PC-9 (cell line): ENCODE measurements around the gene TPCN2. TPM values are rescaled to one million over a fixed set of nuclear protein-coding genes. Genes with fewer than 3 reads are reported as not detected.

Experiments
- BruUV-seq: library from RNA; stranded (reverse); fragments of 400-500 nt; replicated peaks from 2 replicates; lab custom pipeline; 2021; lab: Mats Ljungman, UMichigan
- CTCF ChIA-PET: fragments of 300-600 bp; sonication (Branson Sonifier 250); formaldehyde crosslinking; loops from one replicate; lab custom pipeline; 2022; ENCODE audit warnings: antibody characterized with exemption; lab: Charles Lee
- POLR2A ChIA-PET: fragments of 300-600 bp; sonication (Branson Sonifier 250); formaldehyde crosslinking; loops from one replicate; lab custom pipeline; 2022; ENCODE audit warnings: antibody characterized with exemption; ENCODE audit not compliant: unreplicated experiment; lab: Charles Lee
- DNase-seq, 2 experiments: peaks; one replicate each; pipeline versions ENCODE4 v3.0.0 to v3.0.0-alpha.2; 2015 to 2022; ENCODE audit warnings: mixed read lengths in 1 of 2
- H2AFZ ChIP-seq: fragments of 200-600 bp; sonication (generic); 2 replicates; pipeline ENCODE4 v1.8.1; 2017; ENCODE audit warnings: antibody characterized with exemption
- H3F3A ChIP-seq: fragments of 200-600 bp; sonication (generic); 2 replicates; pipeline ENCODE4 v1.8.1; 2017; ENCODE audit warnings: antibody characterized with exemption, mild to moderate bottlenecking, low read depth; ENCODE audit not compliant: insufficient read depth
- H3K27ac ChIP-seq: fragments of 200-600 bp; sonication (generic); 2 replicates; pipeline ENCODE4 v1.6.1; 2016; ENCODE audit warnings: mixed run types
- H3K27me3 ChIP-seq: fragments of 200-600 bp; sonication (generic); 2 replicates; pipeline ENCODE4 v1.6.1; 2016; ENCODE audit warnings: low read depth, mixed run types; ENCODE audit not compliant: insufficient read depth
- H3K36me3 ChIP-seq: fragments of 200-600 bp; sonication (generic); 2 replicates; pipeline ENCODE4 v1.6.1; 2016; ENCODE audit warnings: low read depth, mixed run types
- H3K4me1 ChIP-seq: fragments of 200-600 bp; sonication (generic); replicated peaks from 2 replicates; pipeline ENCODE4 v1.6.1; 2016; ENCODE audit warnings: mixed run types; ENCODE audit not compliant: insufficient read depth
- H3K4me2 ChIP-seq: fragments of 200-600 bp; sonication (generic); 2 replicates; pipeline ENCODE4 v1.6.1; 2017; ENCODE audit warnings: mixed run types
- H3K4me3 ChIP-seq: fragments of 200-600 bp; sonication (generic); 2 replicates; pipeline ENCODE4 v1.6.1; 2016; ENCODE audit warnings: mixed run types
- H3K79me2 ChIP-seq: fragments of 200-600 bp; sonication (generic); 2 replicates; pipeline ENCODE4 v1.6.1; 2017; ENCODE audit warnings: low read depth, mixed run types
- H3K9me2 ChIP-seq: fragments of 200-600 bp; sonication (generic); 2 replicates; pipeline ENCODE4 v1.8.1; 2017; ENCODE audit warnings: mild to moderate bottlenecking; ENCODE audit not compliant: insufficient read depth
- H3K9me3 ChIP-seq: fragments of 200-600 bp; sonication (generic); 2 replicates; pipeline ENCODE4 v1.8.1; 2016; ENCODE audit warnings: low read depth; ENCODE audit not compliant: insufficient read depth
- H4K20me1 ChIP-seq: fragments of 200-600 bp; sonication (generic); 2 replicates; pipeline ENCODE4 v1.8.1; 2017; ENCODE audit not compliant: insufficient read depth
- EZH2 ChIP-seq: fragments of 200-600 bp; sonication (generic); IDR thresholded peaks from 2 replicates; pipeline ENCODE4 v1.8.0; 2017; ENCODE audit warnings: antibody characterized with exemption, low read depth
- intact Hi-C: fragments of 100-400 bp; cut with micrococcal nuclease; formaldehyde crosslinking; loops from one replicate; pipeline ENCODE4 v1.10.0; 2022; ENCODE audit not compliant: unreplicated experiment
- total RNA-seq: library from RNA; stranded (reverse); gene quantifications from 2 replicates; pipeline ENCODE4 v1.2.3, GENCODE V29; 2021
- TF ChIP-seq, protein P1 (sequence below): fragments of 200-600 bp; sonication (generic); conservative IDR thresholded peaks from 2 replicates; pipeline ENCODE4 v1.6.1; 2017; ENCODE audit warnings: mixed run types, antibody characterized with exemption, mild to moderate bottlenecking, moderate library complexity

TPCN2 gene
- total RNA-seq, 1 experiment from 2014 or later: 24.8 TPM

DNA sequence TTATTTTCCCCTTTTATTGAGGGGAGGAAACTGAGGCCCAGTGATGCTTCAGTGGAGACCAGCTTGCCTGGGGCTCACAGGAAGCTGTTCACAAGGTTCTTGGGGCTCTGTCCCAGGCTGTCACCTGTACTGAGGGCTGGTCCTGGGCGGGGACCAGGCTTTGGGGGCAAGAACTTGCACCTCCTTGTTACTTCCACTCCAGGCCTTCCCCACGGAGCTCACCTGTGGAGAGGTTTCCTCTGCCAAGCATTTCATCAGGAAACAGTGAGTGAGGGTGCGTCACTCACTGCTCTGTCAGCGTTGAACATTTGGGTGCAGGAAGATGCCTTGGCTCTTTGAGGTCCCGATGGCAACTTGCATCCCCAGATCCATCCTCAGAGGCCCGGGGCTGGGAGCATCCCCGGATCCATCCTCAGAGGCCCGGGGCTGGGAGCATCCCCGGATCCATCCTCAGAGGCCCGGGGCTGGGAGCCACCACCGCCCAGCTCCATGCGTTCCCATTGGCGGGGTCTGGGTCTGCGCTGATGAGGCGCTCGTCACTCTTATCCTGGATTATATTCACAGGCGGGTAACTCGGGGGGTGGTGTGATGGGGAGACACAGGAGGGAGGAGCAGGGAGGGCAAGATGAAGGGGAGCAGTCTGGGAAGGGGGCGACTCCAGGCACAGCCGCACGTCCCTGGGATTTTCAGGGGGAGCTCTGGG lies 105.6 kb downstream of the TPCN2 start:
- Histone ChIP-seq H2AFZ (no peak overlapping the region), H3K27me3 (no peaks in the 10 kb centered on the region), H3K79me2 (no peaks in the 10 kb centered on the region), H4K20me1 (no peaks in the 10 kb centered on the region), H3K4me2 (no peak overlapping the region), H3K4me1 (peaks cover 15% of the 10 kb centered on the region), H3K9me2 (no peaks in the 10 kb centered on the region), H3K4me3 (no peak overlapping the region), H3K27ac (no peak overlapping the region), H3F3A (no peaks in the 10 kb centered on the region; the same call in 1 of the 2 replicates), H3K36me3 (no peaks in the 10 kb centered on the region), H3K9me3 (no peaks in the 10 kb centered on the region)
- TF ChIP-seq EZH2: no peak
- TF ChIP-seq, protein P1, sequence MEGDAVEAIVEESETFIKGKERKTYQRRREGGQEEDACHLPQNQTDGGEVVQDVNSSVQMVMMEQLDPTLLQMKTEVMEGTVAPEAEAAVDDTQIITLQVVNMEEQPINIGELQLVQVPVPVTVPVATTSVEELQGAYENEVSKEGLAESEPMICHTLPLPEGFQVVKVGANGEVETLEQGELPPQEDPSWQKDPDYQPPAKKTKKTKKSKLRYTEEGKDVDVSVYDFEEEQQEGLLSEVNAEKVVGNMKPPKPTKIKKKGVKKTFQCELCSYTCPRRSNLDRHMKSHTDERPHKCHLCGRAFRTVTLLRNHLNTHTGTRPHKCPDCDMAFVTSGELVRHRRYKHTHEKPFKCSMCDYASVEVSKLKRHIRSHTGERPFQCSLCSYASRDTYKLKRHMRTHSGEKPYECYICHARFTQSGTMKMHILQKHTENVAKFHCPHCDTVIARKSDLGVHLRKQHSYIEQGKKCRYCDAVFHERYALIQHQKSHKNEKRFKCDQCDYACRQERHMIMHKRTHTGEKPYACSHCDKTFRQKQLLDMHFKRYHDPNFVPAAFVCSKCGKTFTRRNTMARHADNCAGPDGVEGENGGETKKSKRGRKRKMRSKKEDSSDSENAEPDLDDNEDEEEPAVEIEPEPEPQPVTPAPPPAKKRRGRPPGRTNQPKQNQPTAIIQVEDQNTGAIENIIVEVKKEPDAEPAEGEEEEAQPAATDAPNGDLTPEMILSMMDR: no peak
- ChIA-PET POLR2A (no interaction called here), CTCF (no interaction called here)
- DNase-seq: no peak
- no TSS peak for BruUV-seq
- intact Hi-C loops: no loop called here

DNA sequence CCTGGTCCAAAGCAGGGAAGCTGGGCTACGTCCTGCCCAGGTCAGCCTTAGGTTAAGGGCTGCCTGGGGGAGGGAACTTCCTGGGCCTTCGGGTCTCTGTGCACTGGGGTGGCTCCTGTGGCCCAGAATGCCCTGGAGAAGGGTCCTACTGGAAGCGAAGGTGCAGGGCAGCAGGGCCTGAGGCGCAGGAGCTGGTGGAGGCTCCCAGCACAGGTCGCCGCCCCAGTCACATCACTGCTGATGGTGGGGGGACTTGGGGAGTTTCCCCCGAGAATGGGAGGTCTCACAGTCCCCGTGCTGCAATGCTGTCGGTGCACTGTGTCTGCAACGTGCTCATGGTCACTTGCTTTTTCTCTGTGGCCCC lies 106.2 kb downstream of the TPCN2 start:
- TF ChIP-seq EZH2: no peak
- TF ChIP-seq, protein P1: no peak
- Histone ChIP-seq H3K4me2 (no peak overlapping the region), H3K9me2 (no peaks in the 10 kb centered on the region), H3K79me2 (no peaks in the 10 kb centered on the region), H3K27me3 (no peaks in the 10 kb centered on the region), H3K9me3 (no peaks in the 10 kb centered on the region), H3K36me3 (no peaks in the 10 kb centered on the region), H4K20me1 (no peaks in the 10 kb centered on the region), H3K4me3 (no peak overlapping the region), H3F3A (no peaks in the 10 kb centered on the region; the same call in 1 of the 2 replicates), H2AFZ (no peak overlapping the region), H3K27ac (no peak overlapping the region), H3K4me1 (peaks cover 15% of the 10 kb centered on the region)
- intact Hi-C loops: no loop called here
- ChIA-PET CTCF (no interaction called here), POLR2A (no interaction called here)
- BruUV-seq: no TSS peak
- no peak for DNase-seq

DNA sequence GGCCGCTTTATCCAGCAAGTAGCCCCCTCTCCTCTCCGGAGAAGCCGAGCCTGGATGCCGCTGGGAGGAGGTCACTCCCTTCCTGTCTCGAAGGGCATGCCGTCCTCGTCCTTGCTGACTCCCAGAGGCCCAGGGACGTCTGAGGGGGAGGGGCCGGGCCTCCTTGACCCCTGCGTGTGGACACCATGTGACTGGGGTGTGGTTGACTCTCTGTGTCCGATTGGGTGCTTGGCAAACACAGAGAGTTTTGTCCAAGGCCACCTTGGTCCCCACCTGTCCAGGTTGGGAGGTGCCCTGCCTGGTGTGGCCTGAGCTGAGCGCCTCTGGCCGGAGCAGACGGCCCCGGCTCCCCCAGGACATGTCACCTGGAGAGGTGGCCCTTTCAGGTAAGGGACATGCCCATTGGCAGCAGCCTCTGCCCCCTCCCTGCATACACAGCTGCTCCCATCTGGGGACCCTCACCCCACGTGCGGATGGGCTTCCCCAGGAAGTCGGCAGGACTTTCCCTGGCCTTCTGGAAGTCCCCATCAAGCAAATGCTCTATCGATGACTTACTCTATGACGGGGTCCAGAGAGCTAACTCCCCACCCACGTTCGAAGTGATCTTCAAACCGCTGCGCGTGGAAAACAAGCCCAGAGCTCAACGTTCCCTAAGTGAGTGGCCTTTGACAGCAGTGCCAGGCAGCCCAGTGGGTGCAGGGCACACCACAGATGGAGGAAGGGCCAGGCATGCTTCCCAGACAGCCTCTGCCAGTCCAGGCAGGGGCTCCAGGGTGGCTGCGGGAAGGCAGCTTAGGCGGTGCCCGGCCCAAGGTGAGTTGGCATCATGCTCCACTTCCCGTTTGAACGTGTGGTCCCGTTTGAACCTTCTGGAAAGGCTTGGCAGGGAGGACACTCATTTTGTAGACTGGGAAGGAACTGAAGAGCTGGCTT lies 106.8 kb downstream of the TPCN2 start, which contains the start of gene SMIM38:
TSS of gene SMIM38 (plus strand) at position 634 of the 933 bp plus-strand sequence. CDS start 1,912 bp downstream, outside the sequence.
- Histone ChIP-seq H2AFZ (no peak within 1 kb of the TSS), H4K20me1 (no peaks in the 10 kb centered on the region), H3K79me2 (no peaks in the 10 kb centered on the region), H3K36me3 (no peaks in the 10 kb centered on the region), H3K27ac (no peak within 1 kb of the TSS), H3K27me3 (no peaks in the 10 kb centered on the region), H3K4me3 (no peak within 1 kb of the TSS), H3K9me3 (no peaks in the 10 kb centered on the region), H3K4me1 (peaks cover 15% of the 10 kb centered on the region), H3K4me2 (peak within 1 kb of the TSS; percentile 54), H3F3A (no peaks in the 10 kb centered on the region; the same call in 1 of the 2 replicates), H3K9me2 (no peaks in the 10 kb centered on the region)
- ChIA-PET CTCF (interaction anchor here (0.6 kb wide), 1 partner anchor 1050 kb away, joined by 4 read pairs; no protein-coding TSS in a partner anchor), POLR2A (interaction anchor here (0.6 kb wide), 1 partner anchor 904 kb away, joined by 5 read pairs; no protein-coding TSS in a partner anchor)
- no peak for DNase-seq
- intact Hi-C loops: no loop called here
- BruUV-seq: no TSS peak
- TF ChIP-seq, protein P1: no peak
- TF ChIP-seq EZH2: no peak
